Stomach (tissue), 4 donors: Measurements from ENCODE around the gene MUC12.
"Not testable (repeated sequence)": the region's sequence is repeated elsewhere in the genome, so short reads cannot be mapped to it uniquely, and the experiment has no call there.

Source experiments
- POLR2A ChIP-seq, 4 donors: fragments of 450-650 bp; IDR thresholded peaks; one replicate each; pipeline ENCODE4 v1.6.1; 2016; ENCODE audit warnings: antibody characterized with exemption in 4 of 4, control low read depth in 2 of 4, mild to moderate bottlenecking in 1 of 4, moderate library complexity in 1 of 4
- TF ChIP-seq, protein P1 (sequence below), 7 experiments: fragments of 450-650 bp in 4 of 7; fragments of 200-600 bp in 3 of 7; sonication (generic) in 3 of 7; IDR thresholded peaks; one replicate each; pipeline ENCODE4 v1.5.1; 2016 to 2019; ENCODE audit warnings: antibody characterized with exemption in 7 of 7, control low read depth in 2 of 7, mild to moderate bottlenecking in 1 of 7

DNA sequence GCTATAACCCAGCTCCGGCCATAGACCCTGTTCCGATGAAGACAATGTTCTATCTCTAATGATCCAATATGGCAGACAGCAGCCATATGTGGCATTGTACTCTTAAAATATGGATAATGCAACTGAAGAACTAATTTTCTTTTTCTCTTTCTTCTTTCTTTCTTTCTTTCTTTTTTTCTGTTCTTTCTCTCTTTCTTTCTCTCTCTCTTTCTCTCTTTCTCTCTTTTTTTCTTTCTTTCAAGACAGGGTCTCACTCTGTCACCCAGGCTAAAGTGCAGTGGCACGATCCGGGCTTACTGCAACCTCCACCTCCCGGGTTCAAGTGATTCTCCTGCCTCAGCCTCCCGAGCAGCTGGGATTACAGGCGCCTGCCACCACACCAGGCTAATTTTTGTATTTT is 33.2 kb upstream of the MUC12 start:
- TF ChIP-seq POLR2A (IDR thresholded peaks at IDR 0.05): not testable (repeated sequence)
- TF ChIP-seq, protein P1, sequence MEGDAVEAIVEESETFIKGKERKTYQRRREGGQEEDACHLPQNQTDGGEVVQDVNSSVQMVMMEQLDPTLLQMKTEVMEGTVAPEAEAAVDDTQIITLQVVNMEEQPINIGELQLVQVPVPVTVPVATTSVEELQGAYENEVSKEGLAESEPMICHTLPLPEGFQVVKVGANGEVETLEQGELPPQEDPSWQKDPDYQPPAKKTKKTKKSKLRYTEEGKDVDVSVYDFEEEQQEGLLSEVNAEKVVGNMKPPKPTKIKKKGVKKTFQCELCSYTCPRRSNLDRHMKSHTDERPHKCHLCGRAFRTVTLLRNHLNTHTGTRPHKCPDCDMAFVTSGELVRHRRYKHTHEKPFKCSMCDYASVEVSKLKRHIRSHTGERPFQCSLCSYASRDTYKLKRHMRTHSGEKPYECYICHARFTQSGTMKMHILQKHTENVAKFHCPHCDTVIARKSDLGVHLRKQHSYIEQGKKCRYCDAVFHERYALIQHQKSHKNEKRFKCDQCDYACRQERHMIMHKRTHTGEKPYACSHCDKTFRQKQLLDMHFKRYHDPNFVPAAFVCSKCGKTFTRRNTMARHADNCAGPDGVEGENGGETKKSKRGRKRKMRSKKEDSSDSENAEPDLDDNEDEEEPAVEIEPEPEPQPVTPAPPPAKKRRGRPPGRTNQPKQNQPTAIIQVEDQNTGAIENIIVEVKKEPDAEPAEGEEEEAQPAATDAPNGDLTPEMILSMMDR (IDR thresholded peaks at IDR 0.05): not testable (repeated sequence)
